Dedifferentiated amniotic fluid mesenchymal stem cell (primary cell): ENCODE results near the gene THY1.
"Not testable (repeated sequence)": the region's sequence is repeated elsewhere in the genome, so short reads cannot be mapped to it uniquely, and the experiment has no call there.

Experiments used
- DNase-seq: peaks from one replicate; pipeline ENCODE4 v3.0.0-alpha.2; 2016; ENCODE audit errors: extremely low spot score

Gene THY1

GRCh38 chr11:119422809-119423508, at the start of gene THY1:
Gene THY1, minus strand, starts transcription at chr11:119423172. Its CDS starts 2,267 bp downstream, at chr11:119420905.
- peak; percentile 29 for DNase-seq

- DNase-seq: no peak
These were observed 49.3 kb upstream of the THY1 start for GRCh38 chr11:119472186-119472855.

- DNase-seq: no peak
These were observed 48.4 kb upstream of the THY1 start for GRCh38 chr11:119471329-119471728.

- DNase-seq: peak; percentile 83
These were observed 47.6 kb upstream of the THY1 start for GRCh38 chr11:119470317-119471291.

- no peak for DNase-seq
These were observed 46.5 kb upstream of the THY1 start for GRCh38 chr11:119469506-119469905.

- DNase-seq: no peak
These were observed 45.5 kb upstream of the THY1 start for GRCh38 chr11:119468511-119468910.

GRCh38 chr11:119461229-119461963, 38.4 kb upstream of the THY1 start:
- DNase-seq: no peak

- peak; percentile 38 for DNase-seq
These were observed 37.6 kb upstream of the THY1 start for GRCh38 chr11:119460582-119460981.

GRCh38 chr11:119460097-119460496, 37.1 kb upstream of the THY1 start:
- DNase-seq: no peak

DNA sequence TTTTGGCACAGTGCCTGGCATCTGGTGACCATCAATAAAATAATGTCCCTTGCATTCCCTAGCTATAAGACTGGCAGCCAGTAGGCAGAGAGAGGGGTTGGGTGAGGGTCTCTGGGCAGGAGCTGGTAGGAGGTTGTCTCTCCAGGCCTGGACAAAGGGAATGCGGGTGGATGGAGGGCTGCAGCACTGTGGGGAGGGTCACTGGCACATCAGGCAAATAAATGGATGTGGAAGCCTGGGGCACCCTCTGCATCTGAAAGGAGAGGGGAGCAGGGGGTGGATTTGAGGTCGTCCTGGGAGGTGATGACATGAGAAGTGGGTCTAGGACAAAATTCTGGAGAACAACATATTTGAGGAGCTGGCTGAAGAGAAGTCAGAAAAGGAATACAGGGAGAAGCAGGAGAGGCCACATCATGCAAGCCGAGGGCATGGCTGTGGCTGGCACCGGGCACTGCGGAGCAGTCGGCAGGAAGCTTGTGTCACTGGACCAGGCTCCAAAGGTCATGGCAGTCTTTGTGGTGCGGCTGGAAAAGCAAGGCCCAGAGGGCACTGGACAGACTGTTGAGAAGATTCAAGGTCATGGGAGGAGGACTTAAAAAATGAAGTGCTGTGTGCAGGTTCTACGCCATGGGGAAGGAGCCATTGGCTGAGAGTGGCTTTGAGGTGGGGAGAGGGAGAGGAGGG, 36.5 kb upstream of the THY1 start:
- DNase-seq: no peak

DNA sequence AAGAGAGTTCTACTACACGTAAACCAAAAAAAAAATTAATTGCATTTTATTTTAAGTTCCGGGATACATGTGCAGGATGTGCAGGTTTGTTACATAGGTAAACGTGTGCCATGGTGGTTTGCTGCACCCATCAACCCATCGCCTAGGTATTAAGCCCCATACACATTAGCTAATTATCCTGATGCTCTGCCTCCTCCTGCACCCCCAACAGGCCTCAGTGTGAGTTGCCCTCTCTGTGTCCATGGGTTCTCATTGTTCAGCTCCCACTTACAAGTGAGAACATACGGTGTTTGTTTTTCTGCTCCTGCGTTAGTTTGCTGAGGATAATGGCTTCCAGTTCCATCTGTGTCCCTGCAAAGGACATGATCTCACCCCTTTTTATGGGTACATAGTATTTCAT, 32.7 kb upstream of the THY1 start:
- DNase-seq: not testable (repeated sequence)

DNA sequence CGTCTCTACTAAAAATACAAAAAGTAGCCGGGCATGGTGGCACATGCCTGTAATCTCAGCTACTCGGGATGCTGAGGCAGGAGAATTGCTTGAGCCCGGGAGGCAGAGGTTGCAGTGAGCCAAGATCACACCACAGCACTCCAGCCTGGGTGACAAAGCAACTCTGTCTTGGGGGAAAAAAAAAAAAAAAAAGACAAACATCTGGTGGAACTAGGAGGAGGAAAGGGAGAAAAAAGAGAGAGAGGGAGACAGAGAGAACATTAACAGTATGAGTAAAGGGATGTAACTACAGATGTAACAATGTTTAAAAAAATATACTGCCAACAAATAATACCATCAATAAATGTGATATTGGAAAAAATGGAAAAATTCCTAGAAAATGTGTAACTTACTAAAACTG, 32.3 kb upstream of the THY1 start:
- DNase-seq: not testable (repeated sequence)

GRCh38 chr11:119453881-119454280, 30.9 kb upstream of the THY1 start:
- DNase-seq: no peak

DNA sequence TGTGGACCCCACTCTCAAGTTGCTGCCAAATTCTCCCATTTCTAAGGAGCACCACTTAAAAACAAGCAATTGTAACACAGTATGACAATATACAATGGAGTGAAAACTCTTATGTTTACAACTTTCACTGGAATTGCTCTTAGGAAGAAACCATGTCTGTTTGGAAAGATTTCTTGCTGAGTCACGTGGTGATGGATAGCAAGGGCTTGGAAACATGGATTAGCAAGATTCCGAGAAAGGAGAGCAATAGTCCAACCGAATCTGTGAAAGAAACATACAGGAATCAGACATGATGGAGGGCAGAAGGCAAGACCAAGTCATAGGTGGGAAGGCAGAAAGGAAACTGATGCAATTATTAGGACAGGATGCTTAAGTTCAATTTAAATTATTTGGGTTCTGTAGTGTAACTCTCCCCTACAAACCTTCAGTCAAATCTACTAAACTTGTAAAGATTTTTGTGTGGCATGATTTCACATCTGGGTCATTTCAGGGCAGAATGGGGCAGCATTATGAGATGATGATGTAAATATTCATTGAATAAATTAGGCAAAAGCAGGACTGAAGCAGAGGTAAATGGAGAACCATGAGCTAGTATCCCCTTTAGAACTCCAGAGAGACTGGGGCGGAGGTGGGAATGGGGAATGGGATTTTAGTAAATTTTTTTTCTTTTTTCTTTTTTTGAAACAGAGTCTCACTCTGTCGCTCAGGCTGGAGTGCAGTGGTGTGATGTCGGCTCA, 27.8 kb upstream of the THY1 start:
- DNase-seq: no peak

GRCh38 chr11:119449498-119449897, 26.5 kb upstream of the THY1 start:
- no peak for DNase-seq

DNA sequence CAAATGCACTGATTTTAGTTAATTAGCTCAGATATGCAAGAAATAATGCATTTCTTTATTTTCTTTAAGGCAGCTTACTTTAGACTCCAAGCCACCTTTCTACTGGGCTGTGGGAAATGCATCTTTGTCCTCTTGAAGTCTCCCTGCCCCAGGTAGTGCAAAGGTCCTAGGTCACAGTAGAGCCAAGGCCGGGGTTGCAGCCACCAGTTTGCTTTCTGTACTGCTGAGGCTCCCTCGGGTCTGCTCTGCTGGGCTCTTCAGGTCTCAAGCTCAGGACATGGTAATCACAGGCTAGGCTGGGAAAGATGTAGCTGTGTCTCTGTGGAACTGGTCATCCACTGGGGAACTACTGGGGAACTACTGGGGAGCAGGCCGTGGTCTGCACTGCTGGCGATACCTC, 25.4 kb upstream of the THY1 start:
- DNase-seq: no peak

- no peak for DNase-seq
These were observed 24.8 kb upstream of the THY1 start for GRCh38 chr11:119447664-119448242.

GRCh38 chr11:119446871-119447663, 24.1 kb upstream of the THY1 start:
- no peak for DNase-seq

DNA sequence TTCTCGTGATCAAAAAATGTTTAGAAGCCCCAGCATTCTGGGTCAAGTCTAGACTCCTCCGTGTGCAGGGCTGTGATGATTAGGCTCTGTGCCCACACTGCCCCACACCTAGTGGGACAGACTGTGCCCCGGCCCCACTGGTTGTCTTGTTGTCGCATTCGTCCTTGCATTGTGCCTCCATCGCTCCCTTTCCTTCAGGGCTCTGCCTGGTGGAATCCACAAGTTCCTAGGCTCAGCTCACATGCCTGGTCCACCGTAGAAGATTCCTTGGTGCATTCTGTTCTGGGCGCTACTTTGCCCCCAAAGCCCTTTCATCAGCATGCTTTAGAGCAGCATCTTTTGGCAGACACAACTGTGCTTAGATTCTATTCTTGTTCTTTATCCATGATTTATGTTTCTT, 23.5 kb upstream of the THY1 start:
- no peak for DNase-seq
